Stimulated activated CD4-positive, alpha-beta T cell treated with anti-CD3 and anti-CD28 coated beads, TNF-alpha, amount 100 ng/mL, for 24 hours (primary cell): ENCODE results near the gene HSPA1A.

Experiments used
- DNase-seq, 3 experiments: peaks; one replicate each; pipeline ENCODE4 v3.0.0-alpha.2; 2020; ENCODE audit warnings: low read depth in 3 of 3

The HSPA1A gene

GRCh38 chr6:31865205-31866118 is 50.1 kb downstream of the HSPA1A start:
- DNase-seq: no peak
